Uterine smooth muscle cell (primary cell): ENCODE measurements around the gene SS18L1. TPM values are rescaled to one million over a fixed set of nuclear protein-coding genes. Genes with fewer than 3 reads are reported as not detected.

ENCODE experiments used
- total RNA-seq: library from RNA; depleted of rRNA; stranded (reverse); fragments of >200 nt; gene quantifications from 2 replicates; pipeline ENCODE4 v1.2.3, GENCODE V29; 2014

The SS18L1 gene
- 10.8 and 10.9 TPM in 2 replicates for total RNA-seq

DNA sequence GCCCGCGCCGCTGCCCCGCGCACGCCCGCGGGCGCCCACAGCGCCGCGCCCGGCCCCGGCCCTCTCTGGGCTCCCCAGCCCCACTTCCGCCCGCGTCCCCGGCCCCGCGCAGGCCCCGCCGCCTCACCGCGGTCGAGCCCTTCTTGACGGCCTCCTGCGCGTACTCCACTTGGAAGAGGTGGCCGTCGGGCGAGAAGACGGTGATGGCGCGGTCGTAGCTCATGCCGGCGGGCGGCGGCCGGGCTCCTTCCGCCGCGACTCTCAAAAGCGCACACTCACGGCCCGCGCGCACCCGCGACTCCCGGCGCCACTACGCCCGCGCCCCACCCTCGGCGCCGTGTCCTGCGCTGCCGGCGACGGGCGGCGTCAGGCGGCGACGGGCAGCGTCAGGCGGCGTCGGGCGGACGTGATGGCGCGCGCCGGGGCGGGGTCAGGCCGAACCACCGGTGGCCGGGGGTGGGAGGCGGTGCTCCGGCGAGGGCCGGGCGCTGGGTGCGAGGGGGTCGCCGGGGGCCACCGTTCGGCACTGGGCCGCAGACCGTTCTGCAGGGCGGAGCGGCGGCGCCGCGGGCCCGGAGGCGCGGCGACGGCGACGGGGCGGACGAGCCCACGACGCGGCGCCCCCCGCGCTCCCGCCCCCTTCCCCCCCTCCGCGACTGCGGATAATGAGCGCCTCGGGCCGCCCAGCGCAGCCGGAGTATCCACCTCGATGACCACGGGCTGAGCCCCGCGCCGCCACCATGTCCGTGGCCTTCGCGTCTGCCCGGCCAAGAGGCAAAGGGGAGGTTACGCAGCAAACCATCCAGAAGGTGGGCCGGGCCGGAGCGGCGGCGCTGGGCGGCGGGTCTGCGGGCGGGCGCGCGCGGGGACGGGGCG is at the start of gene SS18L1, which contains the start of gene PSMA7:
SS18L1 (plus strand) TSS at position 689 of the 876 bp plus-strand sequence; CDS start at position 741, 52 bp downstream.
PSMA7 (minus strand) TSS at position 314 of the 876 bp plus-strand sequence; CDS start at position 223, 91 bp downstream.

GRCh38 chr20:62121776-62122653 is 21.6 kb upstream of the SS18L1 start, which contains the start of gene LSM14B:
TSS of gene LSM14B (plus strand) at chr20:62122475. CDS start at chr20:62122667, 192 bp downstream.

GRCh38 chr20:62182469-62183425 is 39.2 kb downstream of the SS18L1 start, which contains the start of gene MTG2:
TSS of gene MTG2 (plus strand) at chr20:62183028. CDS start at chr20:62193421, 10,393 bp downstream.

GRCh38 chr20:62219992-62220665 is 76.6 kb downstream of the SS18L1 start, which contains the start of gene HRH3:
TSS of gene HRH3 (minus strand) at chr20:62220278. CDS start at chr20:62219970, 308 bp downstream.

Other genes starting within 250 kb of the SS18L1 start
- gene TAF4, start 77.9 kb upstream of the SS18L1 start, total RNA-seq = 4.4 and 4.6 TPM in 2 replicates
- gene LSM14B, start 21.3 kb upstream of the SS18L1 start, total RNA-seq = 54.5 and 56.3 TPM in 2 replicates
- gene PSMA7, start 375 bp upstream of the SS18L1 start, total RNA-seq = 356 and 601 TPM in 2 replicates
- gene MTG2, start 39.3 kb downstream of the SS18L1 start, total RNA-seq = 20.9 and 25.7 TPM in 2 replicates
- not detected in 2 replicates for gene HRH3, start 76.5 kb downstream of the SS18L1 start, total RNA-seq
- gene OSBPL2, start 94.8 kb downstream of the SS18L1 start, total RNA-seq = 23.0 and 32.7 TPM in 2 replicates
- gene ADRM1, start 159.2 kb downstream of the SS18L1 start, total RNA-seq = 86.4 and 138 TPM in 2 replicates
- 25.2 and 68.2 TPM in 2 replicates for gene LAMA5, start 223.5 kb downstream of the SS18L1 start, total RNA-seq
- gene RPS21, start 243.3 kb downstream of the SS18L1 start, total RNA-seq = 759 and 996 TPM in 2 replicates